Calu3 (cell line): Measurements from ENCODE around the gene PPIE. TPM values are rescaled to one million over a fixed set of nuclear protein-coding genes. Genes with fewer than 3 reads are reported as not detected.

ENCODE experiments used
- BruUV-seq: library from RNA; stranded (reverse); fragments of 400-500 nt; replicated peaks from 2 replicates; lab custom pipeline; 2021; lab: Mats Ljungman, UMichigan
- CTCF ChIA-PET: fragments of 300-600 bp; sonication (Branson Sonifier 250); formaldehyde crosslinking; loops from one replicate; lab custom pipeline; 2022; ENCODE audit warnings: antibody characterized with exemption; lab: Charles Lee
- DNase-seq: peaks from one replicate; pipeline ENCODE4 v3.0.0; 2022
- H3K27ac Mint-ChIP-seq: one replicate; pipeline ENCODE4 v1.8.0; 2022; ENCODE audit warnings: mixed read lengths; ENCODE audit not compliant: unreplicated experiment
- H3K27me3 Mint-ChIP-seq: one replicate; pipeline ENCODE4 v1.8.0; 2022; ENCODE audit warnings: mixed read lengths; ENCODE audit not compliant: unreplicated experiment
- H3K36me3 Mint-ChIP-seq: one replicate; pipeline ENCODE4 v1.8.0; 2022; ENCODE audit warnings: mild to moderate bottlenecking, moderate library complexity, mixed read lengths; ENCODE audit not compliant: insufficient read depth, unreplicated experiment
- H3K4me1 Mint-ChIP-seq: one replicate; pipeline ENCODE4 v1.8.0; 2022; ENCODE audit warnings: mild to moderate bottlenecking, low read depth, mixed read lengths; ENCODE audit not compliant: unreplicated experiment
- H3K4me3 Mint-ChIP-seq: one replicate; pipeline ENCODE4 v1.8.0; 2022; ENCODE audit warnings: mild to moderate bottlenecking, low read depth, moderate library complexity, mixed read lengths; ENCODE audit not compliant: unreplicated experiment
- H3K9me3 Mint-ChIP-seq: one replicate; pipeline ENCODE4 v1.8.0; 2022; ENCODE audit warnings: low read depth, mixed read lengths; ENCODE audit not compliant: unreplicated experiment
- CTCF ChIP-seq: fragments of 200-600 bp; IDR thresholded peaks from one replicate; pipeline ENCODE4 v1.8.0; 2022; ENCODE audit warnings: antibody characterized with exemption; ENCODE audit not compliant: unreplicated experiment
- intact Hi-C: fragments of 100-400 bp; cut with micrococcal nuclease; formaldehyde crosslinking; loops from one replicate; pipeline ENCODE4 v1.10.0; 2022; ENCODE audit not compliant: unreplicated experiment
- total RNA-seq: library from RNA; stranded (reverse); gene quantifications from 2 replicates; pipeline ENCODE4 v1.2.3, GENCODE V29; 2022

PPIE gene
- total RNA-seq, 1 experiment from 2014 or later: 38.2 TPM

DNA sequence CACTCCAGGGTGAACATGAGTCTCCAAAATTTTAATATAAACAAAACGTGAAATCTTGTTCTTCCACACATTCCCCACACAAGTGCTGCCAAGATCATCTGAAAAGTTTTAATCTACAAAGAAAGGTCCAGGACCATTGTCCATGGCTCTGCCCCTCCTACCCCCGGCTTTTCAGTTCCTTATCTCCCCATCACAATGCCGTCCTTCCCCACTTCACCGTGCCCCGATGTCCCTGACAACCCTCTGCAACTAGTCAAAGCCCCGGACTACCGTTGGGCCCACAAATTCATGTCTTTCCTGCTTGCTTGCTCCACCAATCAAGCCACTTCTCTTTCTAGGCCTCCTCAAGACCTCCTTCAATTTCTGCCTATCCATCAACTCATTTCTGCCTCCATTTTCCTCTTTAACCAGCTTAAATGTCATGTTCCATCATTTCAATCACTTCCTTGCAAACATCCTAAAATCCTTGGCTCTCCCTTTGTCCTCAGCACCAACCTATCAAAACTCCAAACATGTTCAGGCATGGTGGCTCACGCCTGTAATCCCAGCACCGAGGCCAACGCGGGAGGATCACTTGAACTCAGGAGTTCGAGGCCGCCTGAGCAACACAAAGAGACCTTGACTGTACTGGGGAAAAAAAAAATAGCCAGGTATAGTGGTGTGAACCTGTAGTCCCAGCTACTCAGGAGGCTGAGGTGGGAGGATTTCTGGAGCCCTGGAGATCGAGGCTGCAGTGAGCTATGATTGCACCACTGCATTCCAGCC lies 64.0 kb downstream of the PPIE start:
- H3K36me3 Mint-ChIP-seq: no peaks in the 10 kb centered on the region
- BruUV-seq: no TSS peak
- TF ChIP-seq CTCF: no peak
- no peaks in the 10 kb centered on the region for H3K9me3 Mint-ChIP-seq
- intact Hi-C loops: loop anchor here (5.0 to 10.0 kb wide), 2 partner anchors 100 to 198 kb away; no protein-coding TSS in a partner anchor
- H3K4me3 Mint-ChIP-seq: no peak overlapping the region
- H3K27me3 Mint-ChIP-seq: no peaks in the 10 kb centered on the region
- H3K4me1 Mint-ChIP-seq: no peaks in the 10 kb centered on the region
- CTCF ChIA-PET: no interaction called here
- no peak overlapping the region for H3K27ac Mint-ChIP-seq
- DNase-seq: no peak

DNA sequence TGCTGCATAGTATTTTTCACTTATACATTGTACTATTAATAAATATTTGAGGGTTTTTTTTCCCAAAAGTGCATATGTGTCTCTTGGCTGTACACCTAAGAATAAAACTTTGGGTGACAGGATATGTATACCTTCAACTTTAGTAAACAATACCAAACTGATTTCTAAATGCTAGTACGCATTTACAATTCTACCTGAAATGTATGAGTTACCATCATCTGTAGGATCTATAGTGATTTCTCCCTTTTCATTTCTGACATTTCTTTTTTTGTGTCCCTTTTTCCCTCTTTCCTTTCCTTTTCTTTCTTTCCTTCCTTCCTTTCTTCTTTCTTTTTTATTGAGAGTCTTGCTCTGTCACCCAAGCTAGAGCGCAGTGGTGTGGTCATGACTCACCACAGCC lies 66.7 kb downstream of the PPIE start:
- Mint-ChIP-seq H3K4me3 (no peak overlapping the region), H3K9me3 (no peaks in the 10 kb centered on the region), H3K27me3 (no peaks in the 10 kb centered on the region), H3K4me1 (no peaks in the 10 kb centered on the region), H3K36me3 (no peaks in the 10 kb centered on the region), H3K27ac (no peak overlapping the region)
- TF ChIP-seq CTCF: no peak
- intact Hi-C loops: loop anchor here (10.0 kb wide), 1 partner anchor 201 kb away; no protein-coding TSS in a partner anchor
- DNase-seq: no peak
- BruUV-seq: no TSS peak
- CTCF ChIA-PET: no interaction called here

DNA sequence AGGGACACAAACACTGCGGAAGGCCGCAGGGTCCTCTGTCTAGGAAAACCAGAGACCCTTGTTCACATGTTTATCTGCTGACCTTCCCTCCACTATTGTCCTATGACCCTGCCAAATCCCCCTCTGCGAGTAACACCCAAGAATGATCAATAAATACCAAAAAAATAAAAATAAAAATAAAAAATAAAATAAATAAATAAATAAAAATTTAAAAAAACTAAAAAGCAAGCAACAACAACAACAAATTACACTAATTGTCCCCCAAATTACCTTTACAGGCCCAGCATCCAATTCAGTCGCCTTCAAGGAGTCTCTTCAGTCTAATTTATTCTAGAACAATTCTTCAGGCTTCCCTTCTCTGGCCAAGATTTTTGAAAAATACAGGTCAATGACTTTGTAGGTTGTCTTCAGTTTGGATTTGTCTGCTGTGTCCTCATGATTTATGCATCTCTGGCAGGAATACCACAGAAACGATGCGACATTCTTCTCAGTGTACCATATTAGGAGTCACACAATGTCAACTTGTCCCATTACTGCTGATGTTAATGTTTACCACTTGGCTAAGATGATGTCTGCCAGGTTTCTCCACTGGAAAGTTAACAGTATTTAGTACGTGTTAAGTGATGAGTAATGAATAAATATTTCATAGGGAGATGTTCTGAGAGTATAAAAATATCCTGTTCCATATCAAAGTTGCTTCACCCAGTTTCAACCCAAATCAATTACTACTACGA lies 70.3 kb downstream of the PPIE start:
- Mint-ChIP-seq H3K27ac (no peak overlapping the region), H3K4me3 (no peak overlapping the region), H3K27me3 (no peaks in the 10 kb centered on the region), H3K4me1 (no peaks in the 10 kb centered on the region), H3K36me3 (no peaks in the 10 kb centered on the region), H3K9me3 (no peaks in the 10 kb centered on the region)
- no peak for TF ChIP-seq CTCF
- BruUV-seq: no TSS peak
- intact Hi-C loops: loop anchor here (10.0 kb wide), 1 partner anchor 204 kb away; no protein-coding TSS in a partner anchor
- CTCF ChIA-PET: no interaction called here
- no peak for DNase-seq

DNA sequence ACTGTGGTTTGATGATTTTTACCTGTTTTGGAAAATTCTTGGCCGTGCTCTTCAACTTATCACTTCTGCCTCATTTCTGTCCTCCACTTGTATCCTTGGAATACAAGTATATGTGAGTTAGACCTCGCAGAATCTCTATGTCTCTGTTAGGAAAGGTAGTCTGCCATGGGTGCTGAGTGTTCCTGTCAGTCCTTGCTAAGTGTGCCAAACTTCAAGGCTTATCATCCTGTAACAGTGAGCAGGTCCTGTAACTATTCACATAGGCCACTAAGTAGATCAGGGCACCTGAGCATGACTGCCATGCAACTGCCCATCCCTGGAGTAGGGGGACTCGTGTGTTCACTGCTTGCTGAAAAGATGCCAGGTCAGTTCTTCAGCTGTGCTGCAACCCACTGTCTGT lies 74.2 kb downstream of the PPIE start:
- intact Hi-C loops: no loop called here
- no TSS peak for BruUV-seq
- peaks cover 15% of the 10 kb centered on the region for H3K27me3 Mint-ChIP-seq
- H3K4me3 Mint-ChIP-seq: no peak overlapping the region
- TF ChIP-seq CTCF: no peak
- CTCF ChIA-PET: no interaction called here
- H3K36me3 Mint-ChIP-seq: no peaks in the 10 kb centered on the region
- H3K9me3 Mint-ChIP-seq: no peaks in the 10 kb centered on the region
- no peak for DNase-seq
- H3K27ac Mint-ChIP-seq: no peak overlapping the region
- H3K4me1 Mint-ChIP-seq: peaks cover 9% of the 10 kb centered on the region

Other genes with a start within 250 kb of the PPIE start
- gene BMP8A, start 247.2 kb upstream of the PPIE start, total RNA-seq: 0.24 and 0.40 TPM in 2 replicates
- 193 and 213 TPM in 2 replicates for gene PABPC4, start 162.1 kb upstream of the PPIE start, total RNA-seq
- 0.09 and 0.27 TPM in 2 replicates for gene HEYL, start 99.2 kb upstream of the PPIE start, total RNA-seq
- not detected in 2 replicates for gene NT5C1A, start 66.8 kb upstream of the PPIE start, total RNA-seq
- not detected in 2 replicates for gene HPCAL4, start 47.4 kb upstream of the PPIE start, total RNA-seq
- 1.0 and 1.3 TPM in 2 replicates for gene OXCT2, start 32.5 kb downstream of the PPIE start, total RNA-seq
- 6.2 and 6.8 TPM in 2 replicates for gene BMP8B, start 50.0 kb downstream of the PPIE start, total RNA-seq
- gene TRIT1, start 144.6 kb downstream of the PPIE start, total RNA-seq: 17.6 and 21.8 TPM in 2 replicates
- 0.59 and 0.78 TPM in 2 replicates for gene MYCL, start 163.0 kb downstream of the PPIE start, total RNA-seq
- gene MFSD2A, start 216.3 kb downstream of the PPIE start, total RNA-seq: 3.9 and 4.9 TPM in 2 replicates